Stimulated activated CD4-positive, alpha-beta T cell treated with anti-CD3 and anti-CD28 coated beads, Interleukin-12 subunit alpha, Interleukin-12 subunit beta, amount 100 ng/mL, for 4 hours (primary cell): ENCODE results near the gene RYR1.

ENCODE experiments used
- DNase-seq: peaks from one replicate; pipeline ENCODE4 v3.0.0-alpha.2; 2020

Gene RYR1

GRCh38 chr19:38429055-38429810, 4.3 kb upstream of the RYR1 start:
- DNase-seq, result peak; percentile 29

- no peak for DNase-seq
These were observed 3.7 kb upstream of the RYR1 start for GRCh38 chr19:38429811-38430156.

GRCh38 chr19:38430931-38431330, 2.6 kb upstream of the RYR1 start:
- DNase-seq, result no peak

- no peak for DNase-seq
These were observed 1.1 kb downstream of the RYR1 start for GRCh38 chr19:38434549-38435051.

GRCh38 chr19:38437295-38437694, 3.8 kb downstream of the RYR1 start:
- DNase-seq, result no peak

GRCh38 chr19:38437917-38438316, 4.4 kb downstream of the RYR1 start:
- DNase-seq, result no peak

GRCh38 chr19:38440592-38440991, 7.1 kb downstream of the RYR1 start:
- DNase-seq, result no peak

- DNase-seq, result no peak
These were observed 8.3 kb downstream of the RYR1 start for GRCh38 chr19:38441657-38442348.

- no peak for DNase-seq
These were observed 9.2 kb downstream of the RYR1 start for GRCh38 chr19:38442736-38443135.

- DNase-seq, result no peak
These were observed 10.0 kb downstream of the RYR1 start for GRCh38 chr19:38443458-38443999.

- no peak for DNase-seq
These were observed 10.5 kb downstream of the RYR1 start for GRCh38 chr19:38444026-38444425.

GRCh38 chr19:38445362-38445761, 11.9 kb downstream of the RYR1 start:
- no peak for DNase-seq

GRCh38 chr19:38448225-38448624, 14.7 kb downstream of the RYR1 start:
- no peak for DNase-seq

GRCh38 chr19:38449518-38449917, 16.0 kb downstream of the RYR1 start:
- no peak for DNase-seq

GRCh38 chr19:38451036-38451435, 17.5 kb downstream of the RYR1 start:
- DNase-seq, result no peak

GRCh38 chr19:38451629-38452028, 18.1 kb downstream of the RYR1 start:
- DNase-seq, result no peak

GRCh38 chr19:38452430-38453366, 19.2 kb downstream of the RYR1 start:
- DNase-seq, result no peak

- DNase-seq, result no peak
These were observed 20.1 kb downstream of the RYR1 start for GRCh38 chr19:38453596-38453995.

- no peak for DNase-seq
These were observed 21.5 kb downstream of the RYR1 start for GRCh38 chr19:38455031-38455430.

GRCh38 chr19:38457202-38457601, 23.7 kb downstream of the RYR1 start:
- no peak for DNase-seq

GRCh38 chr19:38457690-38458405, 24.4 kb downstream of the RYR1 start:
- no peak for DNase-seq

GRCh38 chr19:38458991-38459390, 25.5 kb downstream of the RYR1 start:
- no peak for DNase-seq
